HepG2 (cell line): Measurements from ENCODE around the gene RAPGEF5. TPM values are rescaled to one million over a fixed set of nuclear protein-coding genes. Genes with fewer than 3 reads are reported as not detected.

Experiments
- ATAC-seq: fragments of 200-7000 bp; cut with Tn5 transposase; 3 replicates; pipeline ENCODE4 v1.9.1; 2020; ENCODE audit warnings: mild to moderate bottlenecking, moderate library complexity
- BruUV-seq: library from RNA; stranded (reverse); fragments of 400-500 nt; replicated peaks from 2 replicates; lab custom pipeline; 2021; lab: Mats Ljungman, UMichigan
- CTCF ChIA-PET: fragments of 300-600 bp; formaldehyde crosslinking; extraction: SDS; loops from one replicate; lab custom pipeline; 2021; ENCODE audit warnings: low total read pairs, inconsistent platforms, low intra/inter-chr PET ratio; lab: Yijun Ruan, JAX
- POLR2A ChIA-PET: fragments of 350-600 bp; sonication (Branson Sonifier 250); formaldehyde crosslinking; loops from one replicate; lab custom pipeline; 2020; ENCODE audit warnings: antibody characterized with exemption, inconsistent platforms; lab: Yijun Ruan, JAX
- DNase-seq: peaks from one replicate; pipeline ENCODE4 v3.0.0-alpha.2; 2015; ENCODE audit warnings: low spot score
- FAIRE-seq: peaks from 3 replicates; lab custom pipeline; 2011; peaks lifted over from hg19 to GRCh38; lab: Jason Lieb, UNC
- H2AFZ ChIP-seq: one replicate; pipeline ENCODE4 v1.6.1; 2011; ENCODE audit warnings: low read length, inconsistent platforms
- H3K27ac ChIP-seq: fragments of 300-600 bp; 3 replicates; pipeline ENCODE4 v1.8.0; 2011; ENCODE audit warnings: mixed run types, mild to moderate bottlenecking, mixed read lengths, low read length, inconsistent platforms; ENCODE audit not compliant: insufficient read depth; ENCODE audit errors: extremely low read length
- H3K27me3 ChIP-seq, 2 experiments: fragments of 200-600 bp in 1 of 2; 2 replicates in 1 of 2; 3 replicates in 1 of 2; pipeline versions ENCODE4 v1.6.0 to v1.8.0; 2011; ENCODE audit warnings: low read length in 2 of 2, mild to moderate bottlenecking in 2 of 2, moderate library complexity in 2 of 2, inconsistent platforms in 1 of 2; ENCODE audit not compliant: insufficient read depth in 2 of 2, control insufficient read depth in 1 of 2
- H3K36me3 ChIP-seq, 2 experiments: fragments of 200-600 bp in 1 of 2; replicated peaks in 1 of 2; 2 replicates in 1 of 2; 3 replicates in 1 of 2; pipeline versions ENCODE4 v1.5.1 to v1.8.0; 2011; ENCODE audit warnings: low read length in 2 of 2, inconsistent platforms in 1 of 2; ENCODE audit not compliant: insufficient read depth in 2 of 2, control insufficient read depth in 1 of 2
- H3K4me1 ChIP-seq: 2 replicates; pipeline ENCODE4 v1.5.1; 2012; ENCODE audit warnings: low read length, inconsistent platforms; ENCODE audit not compliant: insufficient read depth
- H3K4me2 ChIP-seq: 2 replicates; pipeline ENCODE4 v1.6.0; 2011; ENCODE audit warnings: low read depth, low read length, inconsistent platforms
- H3K4me3 ChIP-seq, 3 experiments: fragments of 200-600 bp in 1 of 3; sonication (generic), shearing (Covaris generic) in 1 of 3; replicated peaks in 1 of 3; 2 replicates each; pipeline ENCODE4 v1.5.1; 2011 to 2016; ENCODE audit warnings: low read length in 3 of 3, inconsistent platforms in 2 of 3, low read depth in 2 of 3, mild to moderate bottlenecking in 2 of 3, control low read depth in 1 of 3, mixed read lengths in 1 of 3; ENCODE audit not compliant: insufficient read depth in 1 of 3
- H3K79me2 ChIP-seq: one replicate; pipeline ENCODE4 v1.6.1; 2011; ENCODE audit warnings: low read length, inconsistent platforms; ENCODE audit not compliant: insufficient read depth
- H3K9ac ChIP-seq: 2 replicates; pipeline ENCODE4 v1.6.0; 2011; ENCODE audit warnings: mild to moderate bottlenecking, low read depth, low read length, inconsistent platforms; ENCODE audit not compliant: insufficient read depth
- H3K9me3 ChIP-seq: 2 replicates; pipeline ENCODE4 v1.5.1; 2012; ENCODE audit warnings: mild to moderate bottlenecking, low read length
- H4K20me1 ChIP-seq: 2 replicates; pipeline ENCODE4 v1.6.0; 2011; ENCODE audit warnings: inconsistent platforms, mild to moderate bottlenecking, low read length, moderate library complexity; ENCODE audit not compliant: insufficient read depth
- BRCA1 ChIP-seq: sonication (generic); formaldehyde crosslinking; IDR thresholded peaks from 2 replicates; pipeline ENCODE4 v1.4.0; 2020; ENCODE audit warnings: missing genetic modification reagents
- FOXA1 ChIP-seq, 2 experiments: fragments of 450-650 bp in 1 of 2; sonication (generic) in 1 of 2; formaldehyde crosslinking in 1 of 2; IDR thresholded peaks; 2 replicates each; pipeline versions ENCODE4 v1.4.0 to v1.6.1; 2016 to 2020; ENCODE audit warnings: missing genetic modification reagents in 1 of 2
- HIVEP1 ChIP-seq: sonication (generic); formaldehyde crosslinking; IDR thresholded peaks from 2 replicates; pipeline ENCODE4 v1.4.0; 2020; ENCODE audit warnings: mild to moderate bottlenecking, missing genetic modification reagents
- JARID2 ChIP-seq: sonication (generic); formaldehyde crosslinking; IDR thresholded peaks from 2 replicates; pipeline ENCODE4 v1.8.1; 2023; ENCODE audit warnings: missing genetic modification reagents, inconsistent platforms; ENCODE audit not compliant: insufficient replicate concordance
- MEIS1 ChIP-seq: sonication (generic); formaldehyde crosslinking; IDR thresholded peaks from 2 replicates; pipeline ENCODE4 v1.9.0; 2021; ENCODE audit warnings: mild to moderate bottlenecking, missing genetic modification reagents, moderate library complexity, borderline replicate concordance
- MTA1 ChIP-seq: sonication (generic); formaldehyde crosslinking; IDR thresholded peaks from 2 replicates; pipeline ENCODE4 v1.4.0; 2020; ENCODE audit warnings: missing genetic modification reagents, mild to moderate bottlenecking, borderline replicate concordance
- SP5 ChIP-seq: IDR thresholded peaks from 2 replicates; pipeline ENCODE4 v1.6.1; 2016; ENCODE audit warnings: low read depth, borderline replicate concordance
- TAF1 ChIP-seq: sonication (generic); formaldehyde crosslinking; IDR thresholded peaks from 2 replicates; pipeline ENCODE4 v1.4.0; 2020; ENCODE audit warnings: missing genetic modification reagents
- TEAD2 ChIP-seq: sonication (generic); formaldehyde crosslinking; IDR thresholded peaks from 2 replicates; pipeline ENCODE4 v1.9.0; 2021; ENCODE audit warnings: missing genetic modification reagents
- ZNF232 ChIP-seq: sonication (generic); formaldehyde crosslinking; IDR thresholded peaks from 2 replicates; pipeline ENCODE4 v1.4.0; 2020; ENCODE audit warnings: missing genetic modification reagents, borderline replicate concordance
- ZNF724P ChIP-seq: sonication (generic); formaldehyde crosslinking; IDR thresholded peaks from 2 replicates; pipeline ENCODE4 v1.8.0; 2022; ENCODE audit warnings: missing genetic modification reagents, borderline replicate concordance
- ZNF773 ChIP-seq: sonication (generic); formaldehyde crosslinking; IDR thresholded peaks from 2 replicates; pipeline ENCODE4 v1.4.0; 2020; ENCODE audit warnings: missing genetic modification reagents, borderline replicate concordance
- ZNF792 ChIP-seq: IDR thresholded peaks from 2 replicates; pipeline ENCODE4 v1.6.1; 2016
- WGBS: methylation state at CpG from one replicate; pipeline ENCODE4 v1.1.6; 2017; ENCODE audit warnings: low lambda C conversion rate; 5-methylcytosine and 5-hydroxymethylcytosine counted together
- in situ Hi-C: cut with HindIII; loops from 2 replicates; pipeline ENCODE4 v1.10.0; 2017; ENCODE audit warnings: low pct_unique_long_range_greater_than_20kb; ENCODE audit not compliant: extremely low pct_ligation_motif_present
- intact Hi-C: fragments of 100-400 bp; cut with micrococcal nuclease; formaldehyde crosslinking; loops from one replicate; pipeline ENCODE4 v1.10.0; 2022; ENCODE audit not compliant: unreplicated experiment
- polyA plus RNA-seq, 8 experiments: library from polyadenylated mRNA; depleted of rRNA in 3 of 8; stranded (reverse) in 7 of 8; unstranded in 1 of 8; fragments of >200 nt; fragmentation: Illumina TruSeq in 4 of 8; extraction: Trizol in 4 of 8; gene quantifications; 2 replicates each; pipeline versions ENCODE4 v1.2.1 to v1.2.3, GENCODE V29; 2011 to 2016; ENCODE audit warnings: low read depth in 4 of 8, missing spikeins in 1 of 8, mixed read lengths in 1 of 8; ENCODE audit not compliant: insufficient read depth in 1 of 8
- total RNA-seq, 5 experiments: library from RNA; depleted of rRNA; stranded (reverse); fragments of >200 nt; fragmentation: Illumina TruSeq; extraction: Trizol; gene quantifications; 2 replicates each; pipeline ENCODE4 v1.2.3, GENCODE V29; 2016; ENCODE audit warnings: low read depth in 1 of 5
- TF ChIP-seq, protein P1 (sequence below): sonication (generic); formaldehyde crosslinking; IDR thresholded peaks from 2 replicates; pipeline ENCODE4 v1.4.0; 2020; ENCODE audit warnings: mild to moderate bottlenecking, missing genetic modification reagents, borderline replicate concordance

The RAPGEF5 gene
- total and polyA plus RNA-seq, 2 of the 13 experiments (the other 11 are each of a cell fraction or from before 2014, with no cell fraction given) = 17.1 to 23.4 TPM

DNA sequence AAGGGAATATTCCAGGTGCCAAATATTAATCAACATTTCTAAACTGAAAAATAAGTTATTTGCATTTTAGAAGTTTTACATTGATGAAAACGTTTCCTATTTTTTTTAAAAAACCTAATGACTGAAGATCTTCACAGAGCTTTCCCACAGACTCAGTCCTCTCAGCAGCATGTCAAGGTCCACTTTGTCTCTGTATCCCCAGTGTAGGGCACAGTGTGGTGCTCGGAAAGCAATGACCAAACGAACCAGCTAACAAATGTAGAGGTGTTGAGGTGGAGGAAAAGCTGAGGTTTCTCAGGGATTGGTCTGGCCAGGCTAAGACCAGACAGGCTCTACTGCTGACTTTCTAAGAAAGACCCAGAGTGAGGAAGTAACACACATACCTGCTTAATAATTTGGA is 209.1 kb downstream of the RAPGEF5 start:
- POLR2A ChIA-PET = no interaction called here
- WGBS = 90% methylated on average over 3 of the region's 3 CpGs
- Histone ChIP-seq H3K36me3 (peaks cover 20 to 67% of the 10 kb centered on the region in 2 experiments), H3K27ac (no peak overlapping the region), H3K4me1 (no peaks in the 10 kb centered on the region), H3K4me3 (no peak overlapping the region), H3K79me2 (no peaks in the 10 kb centered on the region), H2AFZ (no peak overlapping the region), H3K9ac (no peak overlapping the region), H3K4me2 (no peak overlapping the region), H4K20me1 (no peaks in the 10 kb centered on the region), H3K27me3 (no peaks in the 10 kb centered on the region), H3K9me3 (no peaks in the 10 kb centered on the region)
- DNase-seq (no peak), ATAC-seq (peak; percentile 29; the same call in 1 of the 3 replicates), FAIRE-seq (no peak)
- CTCF ChIA-PET = no interaction called here
- no TSS peak for BruUV-seq
- intact Hi-C loops (no loop called here), in situ Hi-C loops (no loop called here)
- TF ChIP-seq MTA1 (CRISPR knock-in tag) = no peak
- TF ChIP-seq BRCA1 = no peak
- TF ChIP-seq SP5 (CRISPR knock-in tag) = no peak
- TF ChIP-seq HIVEP1 = no peak
- TF ChIP-seq ZNF773 (CRISPR knock-in tag) = no peak
- no peak for TF ChIP-seq FOXA1 (IDR thresholded peaks at IDR 0.05)
- TF ChIP-seq FOXA1 (CRISPR knock-in tag; IDR thresholded peaks at IDR 0.05) = no peak
- no peak for TF ChIP-seq ZNF232
- TF ChIP-seq, protein P1, sequence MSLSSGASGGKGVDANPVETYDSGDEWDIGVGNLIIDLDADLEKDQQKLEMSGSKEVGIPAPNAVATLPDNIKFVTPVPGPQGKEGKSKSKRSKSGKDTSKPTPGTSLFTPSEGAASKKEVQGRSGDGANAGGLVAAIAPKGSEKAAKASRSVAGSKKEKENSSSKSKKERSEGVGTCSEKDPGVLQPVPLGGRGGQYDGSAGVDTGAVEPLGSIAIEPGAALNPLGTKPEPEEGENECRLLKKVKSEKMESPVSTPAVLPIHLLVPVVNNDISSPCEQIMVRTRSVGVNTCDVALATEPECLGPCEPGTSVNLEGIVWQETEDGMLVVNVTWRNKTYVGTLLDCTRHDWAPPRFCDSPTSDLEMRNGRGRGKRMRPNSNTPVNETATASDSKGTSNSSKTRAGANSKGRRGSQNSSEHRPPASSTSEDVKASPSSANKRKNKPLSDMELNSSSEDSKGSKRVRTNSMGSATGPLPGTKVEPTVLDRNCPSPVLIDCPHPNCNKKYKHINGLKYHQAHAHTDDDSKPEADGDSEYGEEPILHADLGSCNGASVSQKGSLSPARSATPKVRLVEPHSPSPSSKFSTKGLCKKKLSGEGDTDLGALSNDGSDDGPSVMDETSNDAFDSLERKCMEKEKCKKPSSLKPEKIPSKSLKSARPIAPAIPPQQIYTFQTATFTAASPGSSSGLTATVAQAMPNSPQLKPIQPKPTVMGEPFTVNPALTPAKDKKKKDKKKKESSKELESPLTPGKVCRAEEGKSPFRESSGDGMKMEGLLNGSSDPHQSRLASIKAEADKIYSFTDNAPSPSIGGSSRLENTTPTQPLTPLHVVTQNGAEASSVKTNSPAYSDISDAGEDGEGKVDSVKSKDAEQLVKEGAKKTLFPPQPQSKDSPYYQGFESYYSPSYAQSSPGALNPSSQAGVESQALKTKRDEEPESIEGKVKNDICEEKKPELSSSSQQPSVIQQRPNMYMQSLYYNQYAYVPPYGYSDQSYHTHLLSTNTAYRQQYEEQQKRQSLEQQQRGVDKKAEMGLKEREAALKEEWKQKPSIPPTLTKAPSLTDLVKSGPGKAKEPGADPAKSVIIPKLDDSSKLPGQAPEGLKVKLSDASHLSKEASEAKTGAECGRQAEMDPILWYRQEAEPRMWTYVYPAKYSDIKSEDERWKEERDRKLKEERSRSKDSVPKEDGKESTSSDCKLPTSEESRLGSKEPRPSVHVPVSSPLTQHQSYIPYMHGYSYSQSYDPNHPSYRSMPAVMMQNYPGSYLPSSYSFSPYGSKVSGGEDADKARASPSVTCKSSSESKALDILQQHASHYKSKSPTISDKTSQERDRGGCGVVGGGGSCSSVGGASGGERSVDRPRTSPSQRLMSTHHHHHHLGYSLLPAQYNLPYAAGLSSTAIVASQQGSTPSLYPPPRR (CRISPR knock-in tag) = no peak
- TF ChIP-seq TAF1 (CRISPR knock-in tag) = no peak
- no peak for TF ChIP-seq TEAD2 (CRISPR knock-in tag)
- no peak for TF ChIP-seq JARID2 (CRISPR knock-in tag)
- no peak for TF ChIP-seq ZNF724P
- no peak for TF ChIP-seq ZNF792
- TF ChIP-seq MEIS1 = no peak
